ENCODE data around the gene SSX2IP. TPM values are rescaled to one million over a fixed set of nuclear protein-coding genes. Genes with fewer than 3 reads are reported as not detected.

SSX2IP gene
- total and polyA plus RNA-seq, 9 of the 15 experiments (the other 6 are each of a cell fraction or from before 2014, with no cell fraction given) = 20.6 to 96.7 (median 61.7) TPM

GRCh38 chr1:84620720-84621313 lies 69.4 kb downstream of the SSX2IP start (continued):
- TF ChIP-seq PHF21A (IDR thresholded peaks at IDR 0.05; ENCODE audit: borderline replicate concordance, low read depth) (0 out of 2 replicates have a peak, but pooled peaks have one; percentile 21), TAF1 (IDR thresholded peaks at IDR 0.05; ENCODE audit: control insufficient read depth, extremely low read depth, insufficient read depth, low read length, severe bottlenecking) (peak; percentile 24), ZNF609 (CRISPR knock-in tag; IDR thresholded peaks at IDR 0.05; ENCODE audit: borderline replicate concordance) (no peak), TARDBP (IDR thresholded peaks at IDR 0.05) (peak; percentile 87; the same call in 1 of the 2 replicates), TBP (optimal IDR thresholded peaks at IDR 0.05; ENCODE audit: low read depth, low read length) (peak; percentile 51), HMGN3 (IDR thresholded peaks at IDR 0.05; ENCODE audit: borderline replicate concordance, extremely low read depth, insufficient read length, low read depth, low read length) (peak; percentile 78), C11orf30 (IDR thresholded peaks at IDR 0.05; ENCODE audit: low read depth) (peak; percentile 43; the same call in 1 of the 2 replicates), ZFP36 (IDR thresholded peaks at IDR 0.05; ENCODE audit: low read depth, low read length, partially characterized antibody) (peak; percentile 3), ZFP91 (CRISPR knock-in tag; IDR thresholded peaks at IDR 0.05) (peak; percentile 64; the same call in 1 of the 2 replicates), HNRNPL (IDR thresholded peaks at IDR 0.05; ENCODE audit: low read depth, low read length) (0 out of 2 replicates have a peak, but pooled peaks have one; percentile 28), RBM25 (IDR thresholded peaks at IDR 0.05; ENCODE audit: low read depth, low read length, severe bottlenecking) (peak; percentile 74), DPF2 (IDR thresholded peaks at IDR 0.05) (no peak; the same call in 1 of the 2 replicates), POLR2A (conservative IDR thresholded peaks at IDR 0.05) (peak; percentile 68), SUPT5H (IDR thresholded peaks at IDR 0.05) (peak; percentile 59; the same call in 1 of the 2 replicates), VEZF1 (CRISPR knock-in tag; IDR thresholded peaks at IDR 0.05) (peak; percentile 98), FOXA1 (IDR thresholded peaks at IDR 0.05; ENCODE audit: borderline replicate concordance) (no peak), ARID3B (CRISPR knock-in tag; IDR thresholded peaks at IDR 0.05; ENCODE audit: borderline replicate concordance) (no peak)

Data from K562 (cell line).